Measurements from ENCODE around the gene H6PD.

Gene H6PD

GRCh38 chr1:9319789-9320519 is 85.4 kb downstream of the H6PD start:
- H4K20me1 ChIP-seq (ENCODE audit: insufficient read depth) = no peaks in the 10 kb centered on the region
- peaks cover 23% of the 10 kb centered on the region for H3K4me1 ChIP-seq (ENCODE audit: low read depth, poor library complexity, severe bottlenecking)
- TF ChIP-seq, protein P1, sequence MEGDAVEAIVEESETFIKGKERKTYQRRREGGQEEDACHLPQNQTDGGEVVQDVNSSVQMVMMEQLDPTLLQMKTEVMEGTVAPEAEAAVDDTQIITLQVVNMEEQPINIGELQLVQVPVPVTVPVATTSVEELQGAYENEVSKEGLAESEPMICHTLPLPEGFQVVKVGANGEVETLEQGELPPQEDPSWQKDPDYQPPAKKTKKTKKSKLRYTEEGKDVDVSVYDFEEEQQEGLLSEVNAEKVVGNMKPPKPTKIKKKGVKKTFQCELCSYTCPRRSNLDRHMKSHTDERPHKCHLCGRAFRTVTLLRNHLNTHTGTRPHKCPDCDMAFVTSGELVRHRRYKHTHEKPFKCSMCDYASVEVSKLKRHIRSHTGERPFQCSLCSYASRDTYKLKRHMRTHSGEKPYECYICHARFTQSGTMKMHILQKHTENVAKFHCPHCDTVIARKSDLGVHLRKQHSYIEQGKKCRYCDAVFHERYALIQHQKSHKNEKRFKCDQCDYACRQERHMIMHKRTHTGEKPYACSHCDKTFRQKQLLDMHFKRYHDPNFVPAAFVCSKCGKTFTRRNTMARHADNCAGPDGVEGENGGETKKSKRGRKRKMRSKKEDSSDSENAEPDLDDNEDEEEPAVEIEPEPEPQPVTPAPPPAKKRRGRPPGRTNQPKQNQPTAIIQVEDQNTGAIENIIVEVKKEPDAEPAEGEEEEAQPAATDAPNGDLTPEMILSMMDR (conservative IDR thresholded peaks at IDR 0.05; ENCODE audit: low read depth, low read length) = no peak
- H3K36me3 ChIP-seq (ENCODE audit: insufficient read depth) = no peaks in the 10 kb centered on the region
- H3K9ac ChIP-seq = no peak overlapping the region
- H3K27me3 ChIP-seq (ENCODE audit: insufficient read depth, low read depth) = no peaks in the 10 kb centered on the region
- peaks cover 10% of the 10 kb centered on the region; the same call in 1 of the 2 replicates for H3K79me2 ChIP-seq (ENCODE audit: insufficient read depth, low read depth)
- no peak overlapping the region for H3K27ac ChIP-seq
- no peak overlapping the region for H3K4me3 ChIP-seq (IDR thresholded peaks at IDR 0.05; ENCODE audit: insufficient read depth, low read depth, low read length)
- H3K4me2 ChIP-seq = no peak overlapping the region
- no peak overlapping the region for H2AFZ ChIP-seq (ENCODE audit: low read depth)
